ENCODE data around the gene BEND6.

DNA sequence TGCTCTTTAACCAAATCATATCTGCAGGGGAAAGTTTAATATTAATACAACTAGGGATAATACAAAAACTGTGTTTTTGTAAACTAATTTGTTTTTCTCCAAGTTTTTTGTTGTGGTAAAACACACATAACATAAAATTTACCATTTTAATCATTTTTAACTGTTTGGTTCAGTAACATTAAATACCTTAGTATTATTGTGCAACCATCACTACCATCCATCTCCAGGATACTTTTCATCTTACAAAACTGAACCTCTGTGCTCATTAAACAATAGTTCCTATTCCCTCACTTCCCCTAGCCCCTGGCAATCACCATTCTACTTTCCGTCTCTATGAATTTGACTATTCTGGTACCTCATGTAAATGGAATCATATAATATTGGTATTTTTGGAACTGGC lies 15.9 kb downstream of the BEND6 start:
- TF ChIP-seq, protein P1, sequence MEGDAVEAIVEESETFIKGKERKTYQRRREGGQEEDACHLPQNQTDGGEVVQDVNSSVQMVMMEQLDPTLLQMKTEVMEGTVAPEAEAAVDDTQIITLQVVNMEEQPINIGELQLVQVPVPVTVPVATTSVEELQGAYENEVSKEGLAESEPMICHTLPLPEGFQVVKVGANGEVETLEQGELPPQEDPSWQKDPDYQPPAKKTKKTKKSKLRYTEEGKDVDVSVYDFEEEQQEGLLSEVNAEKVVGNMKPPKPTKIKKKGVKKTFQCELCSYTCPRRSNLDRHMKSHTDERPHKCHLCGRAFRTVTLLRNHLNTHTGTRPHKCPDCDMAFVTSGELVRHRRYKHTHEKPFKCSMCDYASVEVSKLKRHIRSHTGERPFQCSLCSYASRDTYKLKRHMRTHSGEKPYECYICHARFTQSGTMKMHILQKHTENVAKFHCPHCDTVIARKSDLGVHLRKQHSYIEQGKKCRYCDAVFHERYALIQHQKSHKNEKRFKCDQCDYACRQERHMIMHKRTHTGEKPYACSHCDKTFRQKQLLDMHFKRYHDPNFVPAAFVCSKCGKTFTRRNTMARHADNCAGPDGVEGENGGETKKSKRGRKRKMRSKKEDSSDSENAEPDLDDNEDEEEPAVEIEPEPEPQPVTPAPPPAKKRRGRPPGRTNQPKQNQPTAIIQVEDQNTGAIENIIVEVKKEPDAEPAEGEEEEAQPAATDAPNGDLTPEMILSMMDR (IDR thresholded peaks at IDR 0.05; ENCODE audit: extremely low read depth in 1 of 2, insufficient read depth in 1 of 2, low read depth in 1 of 2, low read length in 2 of 2): no peak
- TF ChIP-seq MYC (IDR thresholded peaks at IDR 0.05; ENCODE audit: low read depth, low read length) (no peak), POLR2AphosphoS5 (IDR thresholded peaks at IDR 0.05; ENCODE audit: insufficient read depth, low read depth, low read length) (no peak), POLR2A (IDR thresholded peaks at IDR 0.05; ENCODE audit: low read depth, low read length) (no peak), EZH2 (IDR thresholded peaks at IDR 0.05; ENCODE audit: borderline replicate concordance, low read depth, low read length, severe bottlenecking) (no peak), FOS (IDR thresholded peaks at IDR 0.05; ENCODE audit: borderline replicate concordance, insufficient read depth, low read length) (no peak)

Measured in endothelial cell of umbilical vein (primary cell).